LNCAP (cell line): ENCODE measurements around the gene KCTD17.

Experiments used
- CTCF ChIP-seq: fragments of 450-650 bp; IDR thresholded peaks from 2 replicates; pipeline ENCODE4 v1.5.1; 2017; ENCODE audit warnings: mild to moderate bottlenecking

The KCTD17 gene

GRCh38 chr22:37098976-37099591 is 47.5 kb downstream of the KCTD17 start:
- TF ChIP-seq CTCF: no peak

- no peak for TF ChIP-seq CTCF
Observed at GRCh38 chr22:37100589-37101127, 49.1 kb downstream of the KCTD17 start.

GRCh38 chr22:37101311-37102066 is 49.9 kb downstream of the KCTD17 start:
- no peak for TF ChIP-seq CTCF

- TF ChIP-seq CTCF: no peak
Observed at GRCh38 chr22:37103151-37103550, 51.6 kb downstream of the KCTD17 start.

- TF ChIP-seq CTCF: no peak
Observed at GRCh38 chr22:37103656-37104452, 52.3 kb downstream of the KCTD17 start.

GRCh38 chr22:37105154-37105553 is 53.6 kb downstream of the KCTD17 start:
- no peak for TF ChIP-seq CTCF

- TF ChIP-seq CTCF: no peak
Observed at GRCh38 chr22:37105990-37106389, 54.4 kb downstream of the KCTD17 start.
